Measurements from ENCODE around the gene FKBP15. TPM values are rescaled to one million over a fixed set of nuclear protein-coding genes. Genes with fewer than 3 reads are reported as not detected.
"Not testable (repeated sequence)": the region's sequence is repeated elsewhere in the genome, so short reads cannot be mapped to it uniquely, and the experiment has no call there.

Gene FKBP15
- total RNA-seq, 1 experiment from 2014 or later, result 33.5 TPM

GRCh38 chr9:113238202-113238858, 17.3 kb upstream of the FKBP15 start:
- Histone ChIP-seq H3K27me3 (ENCODE audit: insufficient read depth, low read depth) (no peaks in the 10 kb centered on the region), H3K4me1 (replicated peaks; ENCODE audit: insufficient read depth) (peaks cover 5% of the 10 kb centered on the region; the same call in 1 of the 2 replicates), H3K4me3 (no peak overlapping the region), H3K27ac (no peak overlapping the region), H3K4me2 (no peak overlapping the region), H2AFZ (no peak overlapping the region), H4K20me1 (ENCODE audit: insufficient read depth) (no peaks in the 10 kb centered on the region), H3K36me3 (ENCODE audit: low read depth) (no peaks in the 10 kb centered on the region), H3K79me2 (ENCODE audit: low read depth) (0 out of 2 replicates have a peak, but pooled peaks cover 5% of the 10 kb centered on the region), H3K9me2 (ENCODE audit: insufficient read depth) (no peaks in the 10 kb centered on the region), H3F3A (ENCODE audit: insufficient read depth, low read depth) (no peaks in the 10 kb centered on the region), H3K9me3 (ENCODE audit: insufficient read depth, low read depth) (no peaks in the 10 kb centered on the region)
- no peak for TF ChIP-seq EZH2 (IDR thresholded peaks at IDR 0.05; ENCODE audit: low read depth)
- TF ChIP-seq CTCF (conservative IDR thresholded peaks at IDR 0.05), result no peak
- no TSS peak for BruUV-seq (replicated peaks)
- ChIA-PET POLR2A (ENCODE audit: unreplicated experiment) (no interaction called here), CTCF (no interaction called here)
- no peak for DNase-seq
- intact Hi-C loops (cut with micrococcal nuclease; ENCODE audit: unreplicated experiment), result no loop called here

DNA sequence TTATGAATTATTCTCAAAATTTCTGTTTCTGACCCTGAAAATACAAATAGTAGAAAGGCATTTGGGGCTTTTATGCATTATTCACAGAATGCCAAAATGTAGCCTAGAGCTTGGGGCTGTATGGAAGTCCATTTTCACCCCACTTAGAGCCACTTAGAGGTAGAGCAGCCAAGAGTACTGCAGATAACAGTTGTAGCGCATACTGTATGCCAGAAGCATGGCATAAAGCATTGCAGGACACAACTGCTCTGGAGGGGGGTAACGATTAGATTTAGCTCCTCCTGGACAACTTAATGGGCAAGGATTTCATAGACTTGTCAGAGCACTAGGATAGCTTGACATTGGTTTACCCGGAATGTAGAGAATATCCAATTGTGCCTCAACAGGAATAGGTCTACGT, 15.9 kb upstream of the FKBP15 start:
- no peak overlapping the region for H2AFZ ChIP-seq
- no peaks in the 10 kb centered on the region for H4K20me1 ChIP-seq (ENCODE audit: insufficient read depth)
- DNase-seq, result no peak
- H3K27ac ChIP-seq, result no peak overlapping the region
- no peaks in the 10 kb centered on the region for H3K9me2 ChIP-seq (ENCODE audit: insufficient read depth)
- ChIA-PET POLR2A (ENCODE audit: unreplicated experiment) (interaction anchor here (0.5 kb wide), 1 partner anchor 16 kb away, joined by 6 read pairs; the partner anchor contains the start of genes FKBP15 and SLC31A1), CTCF (no interaction called here)
- BruUV-seq (replicated peaks), result no TSS peak
- peaks cover 4% of the 10 kb centered on the region; the same call in 1 of the 2 replicates for H3F3A ChIP-seq (ENCODE audit: insufficient read depth, low read depth)
- H3K79me2 ChIP-seq (ENCODE audit: low read depth), result 0 out of 2 replicates have a peak, but pooled peaks cover 5% of the 10 kb centered on the region
- no peak overlapping the region for H3K4me2 ChIP-seq
- no peak overlapping the region for H3K4me3 ChIP-seq
- H3K36me3 ChIP-seq (ENCODE audit: low read depth), result no peaks in the 10 kb centered on the region
- peaks cover 12% of the 10 kb centered on the region for H3K4me1 ChIP-seq (replicated peaks; ENCODE audit: insufficient read depth)
- H3K9me3 ChIP-seq (ENCODE audit: insufficient read depth, low read depth), result no peaks in the 10 kb centered on the region
- intact Hi-C loops (cut with micrococcal nuclease; ENCODE audit: unreplicated experiment), result no loop called here
- no peaks in the 10 kb centered on the region for H3K27me3 ChIP-seq (ENCODE audit: insufficient read depth, low read depth)
- no peak for TF ChIP-seq CTCF (conservative IDR thresholded peaks at IDR 0.05)
- no peak for TF ChIP-seq EZH2 (IDR thresholded peaks at IDR 0.05; ENCODE audit: low read depth)

DNA sequence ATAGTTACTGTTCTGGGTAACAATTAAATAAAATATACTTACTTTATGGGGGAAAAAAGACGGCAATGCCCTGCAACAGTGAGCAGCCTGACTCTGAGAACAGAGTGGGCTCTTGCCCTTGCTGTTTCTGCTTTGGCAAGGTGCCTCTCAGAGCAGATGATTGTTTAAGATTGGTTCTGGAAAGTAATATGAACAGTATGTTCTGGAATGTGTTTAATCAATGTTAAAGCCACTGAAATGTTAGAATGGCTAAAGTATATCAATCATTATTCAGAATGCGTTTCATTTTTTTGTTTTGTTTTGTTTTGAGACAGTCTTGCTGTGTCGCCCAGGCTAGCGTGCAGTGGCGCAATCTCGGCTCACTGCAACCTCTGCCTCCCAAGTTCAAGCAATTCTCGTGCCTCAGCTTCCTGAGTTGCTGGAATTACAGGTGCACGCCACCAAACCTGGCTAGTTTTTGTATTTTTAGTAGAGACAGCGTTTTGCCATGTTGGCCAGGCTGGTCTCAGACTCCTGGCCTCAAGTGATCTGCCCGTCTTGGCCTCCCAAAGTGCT, 14.7 kb upstream of the FKBP15 start:
- DNase-seq; H4K20me1 ChIP-seq (ENCODE audit: insufficient read depth); H3K9me2 ChIP-seq (ENCODE audit: insufficient read depth): not testable (repeated sequence)

More for the DNA sequence above, 14.7 kb upstream of the FKBP15 start:
- H3K4me3 ChIP-seq; H3K4me2 ChIP-seq; H3F3A ChIP-seq (ENCODE audit: insufficient read depth, low read depth); H3K27ac ChIP-seq; BruUV-seq (replicated peaks); intact Hi-C loops (cut with micrococcal nuclease; ENCODE audit: unreplicated experiment); H3K79me2 ChIP-seq (ENCODE audit: low read depth); POLR2A ChIA-PET (ENCODE audit: unreplicated experiment); CTCF ChIA-PET; H2AFZ ChIP-seq; H3K36me3 ChIP-seq (ENCODE audit: low read depth); H3K27me3 ChIP-seq (ENCODE audit: insufficient read depth, low read depth); H3K9me3 ChIP-seq (ENCODE audit: insufficient read depth, low read depth): not testable (repeated sequence)
- peaks cover 12% of the 10 kb centered on the region for H3K4me1 ChIP-seq (replicated peaks; ENCODE audit: insufficient read depth)
